ENCODE results near the gene TUBA8.
A peak's percentile ranks its signal among the peaks of the same experiment; 100 is the strongest.
"Not testable (repeated sequence)": the region's sequence is repeated elsewhere in the genome, so short reads cannot be mapped to it uniquely, and the experiment has no call there.

The TUBA8 gene

GRCh38 chr22:18154821-18155390 lies 44.3 kb downstream of the TUBA8 start:
- no peak overlapping the region for H3K4me3 ChIP-seq (ENCODE audit: low read length)
- DNase-seq (ENCODE audit: low read depth): no peak
- TF ChIP-seq CTCF (conservative IDR thresholded peaks at IDR 0.05; ENCODE audit: low read length): no peak

- not testable (repeated sequence) for H3K4me3 ChIP-seq (ENCODE audit: low read length); DNase-seq (ENCODE audit: low read depth)
These were observed 44.9 kb downstream of the TUBA8 start for GRCh38 chr22:18155546-18155945.

GRCh38 chr22:18156878-18157713 lies 46.5 kb downstream of the TUBA8 start:
- H3K4me3 ChIP-seq (ENCODE audit: low read length): no peak overlapping the region
- TF ChIP-seq CTCF (conservative IDR thresholded peaks at IDR 0.05; ENCODE audit: low read length): peak; percentile 89
- peak; percentile 99 for DNase-seq (ENCODE audit: low read depth)

GRCh38 chr22:18157714-18158028 lies 47.1 kb downstream of the TUBA8 start:
- DNase-seq (ENCODE audit: low read depth): no peak
- no peak for TF ChIP-seq CTCF (conservative IDR thresholded peaks at IDR 0.05; ENCODE audit: low read length)
- no peak overlapping the region for H3K4me3 ChIP-seq (ENCODE audit: low read length)

GRCh38 chr22:18160641-18161040 lies 50.0 kb downstream of the TUBA8 start:
- not testable (repeated sequence) for DNase-seq (ENCODE audit: low read depth); H3K4me3 ChIP-seq (ENCODE audit: low read length)

GRCh38 chr22:18163843-18164242 lies 53.2 kb downstream of the TUBA8 start:
- DNase-seq (ENCODE audit: low read depth): not testable (repeated sequence)

GRCh38 chr22:18164584-18164983 lies 54.0 kb downstream of the TUBA8 start:
- not testable (repeated sequence) for DNase-seq (ENCODE audit: low read depth); H3K4me3 ChIP-seq (ENCODE audit: low read length)

More at GRCh38 chr22:18163843-18164242, 53.2 kb downstream of the TUBA8 start:
- not testable (repeated sequence) for H3K4me3 ChIP-seq (ENCODE audit: low read length)

- not testable (repeated sequence) for H3K4me3 ChIP-seq (ENCODE audit: low read length); DNase-seq (ENCODE audit: low read depth)
These were observed 54.7 kb downstream of the TUBA8 start for GRCh38 chr22:18165356-18165755.

GRCh38 chr22:18170284-18170683 lies 59.7 kb downstream of the TUBA8 start:
- not testable (repeated sequence) for DNase-seq (ENCODE audit: low read depth); H3K4me3 ChIP-seq (ENCODE audit: low read length)

GRCh38 chr22:18172203-18172602 lies 61.6 kb downstream of the TUBA8 start:
- H3K4me3 ChIP-seq (ENCODE audit: low read length): not testable (repeated sequence)
- peak; percentile 27 for DNase-seq (ENCODE audit: low read depth)

GRCh38 chr22:18172776-18173175 lies 62.2 kb downstream of the TUBA8 start:
- not testable (repeated sequence) for H3K4me3 ChIP-seq (ENCODE audit: low read length); DNase-seq (ENCODE audit: low read depth)

GRCh38 chr22:18173441-18173840 lies 62.8 kb downstream of the TUBA8 start:
- DNase-seq (ENCODE audit: low read depth); H3K4me3 ChIP-seq (ENCODE audit: low read length): not testable (repeated sequence)

Measured in AG10803 (cell line).